GM19043 (cell line): ENCODE results near the gene TRIM25.

ENCODE experiments used
- ATAC-seq: cut with Tn5 transposase; IDR thresholded peaks from one replicate; pipeline ENCODE4 v1.9.1; 2021; ENCODE audit warnings: low read depth; ENCODE audit not compliant: unreplicated experiment

Gene TRIM25

DNA sequence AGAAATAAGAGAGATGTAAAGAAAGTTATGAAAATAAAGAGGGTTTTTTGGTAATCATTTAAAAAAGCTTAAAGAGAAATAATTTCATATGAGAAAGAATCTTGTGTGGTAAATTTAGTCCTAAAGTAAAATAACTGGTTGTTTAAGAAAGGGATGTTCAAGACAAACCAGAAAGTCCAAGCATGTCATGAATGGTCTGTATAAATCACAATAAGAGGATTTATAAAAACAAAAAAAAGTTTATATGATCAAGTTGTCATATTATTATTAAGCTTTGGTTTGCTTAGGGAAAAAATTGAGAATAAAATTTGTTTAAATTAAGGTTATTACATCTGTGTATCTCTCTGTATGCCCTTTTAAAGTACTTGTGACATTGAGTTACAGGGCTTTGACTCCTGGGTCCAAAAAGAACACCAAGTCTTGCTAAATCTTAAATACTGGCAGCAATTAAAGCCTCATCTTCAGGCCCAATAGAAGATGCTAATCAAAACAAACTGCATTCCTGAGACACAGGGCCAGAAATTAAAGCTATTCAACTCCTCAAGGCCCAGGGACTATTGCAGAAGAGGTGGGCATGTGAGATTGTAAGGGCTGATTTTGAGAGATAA, 15.6 kb upstream of the TRIM25 start:
- ATAC-seq: no peak

DNA sequence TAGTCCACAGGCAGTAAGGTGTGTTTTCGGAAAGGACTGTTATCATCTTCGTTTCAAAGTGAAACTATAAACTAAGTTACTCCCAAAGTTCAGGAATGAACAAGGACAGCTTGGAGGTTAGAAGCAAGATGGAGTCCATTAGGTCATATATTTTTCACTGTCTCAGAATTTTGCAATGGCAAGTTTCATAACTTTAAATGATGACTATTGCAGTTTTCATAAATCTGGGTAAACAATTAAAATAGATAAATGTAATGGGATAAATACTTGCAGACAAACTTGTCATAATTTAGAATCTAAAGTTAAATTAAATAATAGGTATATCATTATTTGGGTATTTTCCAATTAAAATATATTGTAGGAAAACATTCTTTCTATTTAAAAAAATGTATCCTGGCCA, 14.7 kb upstream of the TRIM25 start:
- no peak for ATAC-seq

DNA sequence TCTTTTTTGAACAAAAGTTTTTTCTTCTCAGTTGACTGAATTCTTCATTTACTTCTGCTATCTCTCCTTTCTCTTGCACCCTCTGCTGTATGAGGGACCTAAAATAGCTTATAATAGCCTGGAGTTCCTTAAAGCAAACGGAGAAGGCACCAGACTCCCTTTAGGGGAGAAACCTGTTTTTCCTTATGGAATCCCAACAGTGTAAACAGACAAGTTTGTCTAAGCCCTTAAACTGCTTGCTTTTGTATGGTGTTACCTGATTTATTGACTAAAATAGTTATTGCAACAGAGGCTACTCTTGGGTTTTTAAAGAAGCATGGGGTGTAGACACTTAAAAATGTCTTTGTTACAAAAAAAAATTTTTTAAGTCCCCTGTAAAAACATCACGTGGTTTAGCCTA, 12.9 kb upstream of the TRIM25 start:
- no peak for ATAC-seq

DNA sequence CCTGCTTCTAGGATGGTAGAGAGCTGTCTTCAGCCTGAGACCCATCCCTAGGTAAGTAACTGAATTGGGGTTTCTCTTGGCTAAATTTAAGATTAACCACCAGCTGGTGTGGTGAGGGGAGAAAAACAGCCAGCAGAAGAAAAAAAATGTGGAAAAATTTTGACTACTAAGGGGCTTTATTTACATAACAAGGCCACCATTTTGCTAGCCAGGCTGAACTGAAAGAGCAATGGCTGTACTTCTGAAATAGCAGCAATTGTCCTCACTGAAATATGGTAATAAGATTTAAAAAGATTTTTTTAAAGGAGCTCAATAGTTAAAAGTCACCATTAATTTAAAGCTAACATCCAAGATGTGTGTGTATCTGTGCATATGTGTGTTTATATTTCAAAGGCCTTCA, 12.4 kb upstream of the TRIM25 start:
- ATAC-seq: no peak

DNA sequence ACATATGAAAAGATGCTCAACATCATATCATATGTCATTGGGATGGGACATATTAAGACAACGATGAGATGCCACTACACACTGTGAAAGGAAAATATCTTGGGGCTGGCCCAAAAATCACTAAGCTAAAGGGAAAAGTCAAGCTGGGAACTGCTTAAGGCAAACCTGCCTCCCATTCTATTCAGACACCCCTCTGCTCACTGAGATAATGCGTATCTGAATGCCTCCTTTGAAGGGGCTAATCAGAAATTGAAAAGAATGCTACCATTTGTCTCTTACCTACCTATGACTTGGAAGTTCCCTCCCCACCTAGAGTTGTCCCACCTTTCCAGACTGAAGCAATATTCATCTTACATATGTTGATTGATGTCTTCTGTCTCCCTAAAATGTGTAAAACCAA, 11.2 kb upstream of the TRIM25 start:
- ATAC-seq: no peak

DNA sequence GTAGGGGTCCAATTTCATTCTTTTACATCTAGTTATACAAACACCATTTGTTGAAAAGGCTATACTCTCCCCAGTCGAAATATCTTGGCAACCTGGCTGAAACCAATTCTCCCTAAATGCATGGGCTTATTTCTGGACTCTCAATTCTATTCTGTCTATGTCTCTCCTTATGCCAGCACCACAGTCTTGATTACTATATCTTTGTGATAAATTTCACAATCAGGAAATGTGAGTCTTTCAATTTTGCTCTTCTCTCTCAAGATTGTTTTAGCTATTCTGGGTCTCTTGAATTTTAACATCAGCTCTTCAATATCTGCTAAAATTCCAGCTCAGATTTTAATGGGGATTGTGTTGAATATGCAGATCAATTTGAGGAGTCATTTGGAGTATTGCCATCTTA, 5.9 kb upstream of the TRIM25 start:
- no peak for ATAC-seq

DNA sequence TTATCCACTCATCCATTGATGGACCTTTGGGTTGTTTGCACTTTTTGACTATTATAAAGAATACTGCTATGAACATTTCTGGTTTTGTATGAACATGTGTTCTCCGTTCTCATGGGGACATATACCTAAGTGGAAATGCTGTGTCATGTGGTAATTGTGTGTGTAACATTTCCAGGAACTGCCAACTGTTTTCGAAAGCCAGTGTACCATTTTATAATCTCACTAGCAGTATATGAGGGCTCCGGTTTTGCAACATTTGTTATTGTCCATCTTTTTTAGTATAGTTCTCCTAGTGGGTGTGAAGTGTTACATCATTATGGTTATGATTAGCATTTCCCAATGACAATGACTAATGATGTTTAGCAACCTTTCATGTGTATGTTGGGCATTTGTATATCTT, 5.1 kb upstream of the TRIM25 start:
- ATAC-seq: no peak

DNA sequence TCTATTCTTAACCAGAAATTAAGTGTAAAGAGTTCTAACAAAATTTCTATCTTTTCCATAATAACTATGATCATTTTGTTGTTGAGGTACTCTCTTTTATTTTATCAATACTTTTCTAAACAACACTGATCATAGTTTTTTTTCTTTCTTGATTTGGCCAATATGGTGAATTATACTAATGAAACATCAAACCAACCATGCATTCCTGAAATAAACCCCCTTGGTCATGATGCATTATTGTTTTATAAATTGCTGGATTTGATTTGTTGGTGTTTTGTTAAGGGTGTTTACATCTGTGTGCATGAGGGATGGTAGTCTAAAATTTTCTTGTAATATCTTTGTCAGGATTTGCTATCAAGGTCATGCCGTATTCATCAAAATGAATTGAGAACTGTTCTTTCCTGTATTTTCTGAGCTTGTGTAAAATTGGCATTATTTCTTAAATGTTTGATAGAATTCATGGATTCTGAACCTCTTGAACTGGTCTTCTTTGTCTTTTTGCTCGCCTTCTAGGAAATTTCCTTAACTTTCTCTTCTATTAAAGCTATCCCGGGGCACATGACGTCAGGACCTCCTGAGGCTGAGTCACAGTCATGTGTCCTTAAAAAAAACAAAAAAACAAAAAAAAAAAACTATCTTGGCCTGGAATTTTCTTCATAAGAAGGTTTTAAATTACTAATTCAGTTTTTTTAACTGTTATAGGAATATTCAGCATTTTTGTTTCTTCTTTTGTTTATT, 3.9 kb upstream of the TRIM25 start:
- ATAC-seq: no peak

DNA sequence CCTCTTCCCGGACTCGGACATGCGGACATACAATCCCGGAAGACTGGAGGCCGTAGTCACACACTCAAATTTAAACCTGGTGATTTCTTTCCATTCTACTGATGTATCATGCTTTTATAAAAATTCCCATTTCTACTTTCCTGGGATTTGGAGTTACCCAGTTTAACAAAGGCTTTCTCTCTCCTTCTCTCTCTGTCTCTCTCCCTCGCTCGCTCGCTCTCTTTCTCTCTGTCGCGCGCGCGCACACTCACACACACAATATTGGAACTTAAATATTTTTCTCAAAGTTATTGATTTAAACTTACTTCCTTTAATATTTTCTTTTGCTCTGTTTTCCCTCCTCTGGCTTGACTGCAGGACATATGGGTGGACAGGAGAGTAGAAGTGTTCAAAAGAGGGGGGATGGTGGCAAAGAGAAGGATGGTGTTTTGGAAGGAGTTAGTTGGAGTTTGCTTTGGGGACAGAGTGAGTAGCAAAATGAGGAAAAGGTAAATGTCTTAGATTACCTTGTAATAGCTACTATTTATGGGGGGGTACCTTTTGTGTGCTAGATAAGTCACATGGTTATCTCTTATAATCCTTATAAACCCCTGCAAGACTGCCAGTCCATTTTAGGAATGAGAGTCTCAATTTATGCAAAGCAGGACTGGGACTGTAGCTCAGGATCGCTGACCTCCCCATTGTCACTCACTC, 878 bp upstream of the TRIM25 start:
- ATAC-seq: no peak

DNA sequence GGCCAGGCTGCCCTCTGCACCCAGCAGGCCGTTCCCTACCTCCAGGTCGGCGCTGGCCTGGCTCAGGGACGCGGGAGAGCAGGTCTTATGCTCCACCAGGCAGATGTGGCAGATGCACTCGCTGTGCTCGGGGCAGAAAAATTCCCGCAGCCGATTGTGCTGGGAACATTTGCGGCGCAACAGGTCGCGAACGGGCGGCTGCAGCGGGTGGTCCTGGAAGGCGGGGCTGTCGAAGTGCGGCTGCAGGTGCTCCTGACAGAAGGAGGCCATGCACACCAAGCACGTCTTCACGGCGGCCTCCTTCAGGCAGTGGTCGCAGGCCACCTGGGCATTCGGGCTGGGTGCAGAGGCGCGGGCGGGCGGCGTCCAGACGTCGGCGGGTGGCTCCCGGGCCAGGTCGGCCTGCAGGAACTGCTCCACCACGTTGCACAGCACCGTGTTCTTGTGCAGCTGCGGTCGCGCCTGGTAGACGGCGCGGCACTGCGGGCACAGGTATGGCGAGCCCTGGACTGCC, 439 bp downstream of the TRIM25 start:
- ATAC-seq: peak; percentile 31

DNA sequence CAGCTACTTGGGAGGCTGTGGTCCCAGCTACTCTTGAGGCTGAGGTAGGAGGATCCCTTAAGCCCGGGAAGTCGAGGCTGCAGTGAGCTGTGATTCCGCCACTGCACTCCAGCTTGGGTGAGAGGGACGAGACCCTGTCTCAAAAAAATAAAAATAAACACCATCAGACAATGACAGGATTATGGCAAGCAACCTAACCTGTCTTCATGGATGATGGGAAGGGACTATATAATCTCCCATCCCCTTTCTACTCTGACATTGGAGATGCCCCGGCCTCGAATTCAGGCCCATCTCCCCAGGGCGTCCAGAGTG, 893 bp downstream of the TRIM25 start:
- ATAC-seq: no peak

DNA sequence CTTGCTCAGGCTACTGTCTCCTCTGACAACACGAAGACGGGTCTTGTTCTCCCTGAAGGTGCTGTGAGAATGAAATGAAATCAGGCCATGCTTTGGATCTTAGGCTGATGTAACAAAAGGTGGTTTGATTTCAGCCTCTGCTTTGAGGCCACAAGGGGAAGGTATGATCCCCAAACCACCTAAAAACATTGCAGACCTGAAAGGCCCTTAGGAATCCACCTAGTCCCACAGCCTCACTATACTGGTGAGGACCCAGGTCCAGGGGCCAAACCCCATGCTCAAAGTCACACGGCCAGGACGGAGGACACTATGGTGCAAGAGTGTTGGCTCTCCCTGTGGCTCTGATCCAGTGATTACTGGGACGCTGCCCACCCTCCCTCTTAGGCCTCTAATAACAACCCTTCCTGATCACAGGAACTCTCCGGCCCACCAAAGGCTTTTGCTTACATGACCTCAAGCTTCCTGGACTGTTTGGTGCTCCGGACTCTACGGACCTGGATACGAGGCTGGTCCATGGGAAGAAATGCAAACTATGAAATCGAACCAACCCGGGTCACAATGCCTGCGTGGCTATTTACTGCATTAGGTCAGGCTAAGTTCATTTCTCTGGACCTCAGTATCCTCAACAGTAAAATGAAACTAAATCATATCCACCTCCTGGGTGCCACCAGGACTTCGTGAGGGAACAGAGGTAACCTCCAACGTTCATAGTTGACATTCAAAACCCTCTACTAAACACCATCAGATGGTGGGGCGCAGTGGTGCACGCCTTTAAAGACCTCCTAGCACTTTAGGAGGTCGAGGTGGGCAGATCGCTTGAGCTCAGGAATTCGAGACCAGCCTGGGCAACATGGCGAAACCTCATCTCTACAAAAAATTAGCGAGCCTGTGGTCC, 1.5 kb downstream of the TRIM25 start:
- no peak for ATAC-seq

DNA sequence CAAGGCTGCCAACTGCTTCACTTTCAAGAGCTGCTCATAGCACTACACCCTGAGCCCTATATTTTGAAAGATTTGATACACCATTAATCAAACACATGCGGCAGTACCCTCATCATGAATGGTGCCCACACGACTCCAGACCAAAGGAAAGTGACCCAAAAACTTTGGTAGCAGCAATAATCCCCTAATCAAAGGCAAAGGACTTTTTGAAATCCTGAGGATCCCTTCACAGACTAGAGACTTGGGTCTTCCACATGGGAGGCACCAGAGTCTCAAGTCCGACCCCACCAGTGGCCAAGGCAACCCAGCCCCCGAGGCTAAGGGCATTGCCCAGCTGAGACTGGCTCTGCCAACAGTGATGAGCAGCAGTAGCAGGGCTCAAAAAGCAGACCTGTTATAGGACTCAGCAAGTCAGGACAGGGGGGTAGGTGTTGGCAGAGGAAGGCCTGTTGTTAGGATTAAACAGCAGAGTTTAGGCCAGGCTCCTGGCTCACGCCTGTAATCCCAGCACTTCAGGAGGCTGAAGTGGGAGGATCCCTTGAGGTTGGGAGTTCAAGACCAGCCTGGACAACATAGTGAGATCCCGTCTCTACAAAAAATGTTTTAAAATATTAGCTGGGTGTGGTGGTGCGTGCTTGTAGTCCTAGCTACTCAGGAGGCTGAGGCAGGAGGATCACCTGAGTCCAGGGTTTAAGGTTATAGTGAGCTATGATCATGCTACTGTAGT, 3.2 kb downstream of the TRIM25 start:
- no peak for ATAC-seq

DNA sequence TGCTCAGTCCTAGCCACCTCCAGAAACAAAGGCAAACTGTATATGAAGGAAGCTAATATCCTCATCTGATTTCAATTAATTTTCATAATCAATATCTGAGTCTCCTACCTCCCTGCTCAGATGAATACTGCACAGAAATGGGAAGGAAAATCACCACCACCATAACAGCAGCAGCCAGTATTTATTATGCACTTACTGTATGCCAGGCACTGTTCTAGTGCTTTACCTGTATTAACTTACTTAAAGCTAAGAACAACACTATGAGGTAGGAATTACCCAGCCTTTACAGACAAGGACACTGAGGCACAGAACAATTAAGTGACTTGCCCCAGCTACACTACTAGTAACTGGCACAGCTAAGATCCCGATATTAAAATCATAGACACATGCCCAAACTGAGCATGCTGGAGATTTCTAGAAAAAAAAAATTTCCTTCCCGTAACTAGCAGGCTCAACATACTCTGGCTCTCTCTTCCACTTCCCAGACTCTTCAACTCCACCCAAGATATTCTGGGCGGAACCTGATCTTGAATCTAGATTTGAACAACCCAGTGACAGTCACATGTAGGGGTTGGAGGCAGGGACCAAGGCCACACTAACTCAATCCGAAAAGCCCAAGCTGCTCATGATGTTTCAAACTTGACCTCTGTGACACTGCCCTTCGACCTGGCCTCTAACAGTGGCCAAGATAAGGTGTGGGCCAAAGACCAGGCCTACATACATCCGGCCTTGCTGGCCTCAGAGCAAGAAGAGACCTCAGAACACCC, 3.9 kb downstream of the TRIM25 start:
- no peak for ATAC-seq

DNA sequence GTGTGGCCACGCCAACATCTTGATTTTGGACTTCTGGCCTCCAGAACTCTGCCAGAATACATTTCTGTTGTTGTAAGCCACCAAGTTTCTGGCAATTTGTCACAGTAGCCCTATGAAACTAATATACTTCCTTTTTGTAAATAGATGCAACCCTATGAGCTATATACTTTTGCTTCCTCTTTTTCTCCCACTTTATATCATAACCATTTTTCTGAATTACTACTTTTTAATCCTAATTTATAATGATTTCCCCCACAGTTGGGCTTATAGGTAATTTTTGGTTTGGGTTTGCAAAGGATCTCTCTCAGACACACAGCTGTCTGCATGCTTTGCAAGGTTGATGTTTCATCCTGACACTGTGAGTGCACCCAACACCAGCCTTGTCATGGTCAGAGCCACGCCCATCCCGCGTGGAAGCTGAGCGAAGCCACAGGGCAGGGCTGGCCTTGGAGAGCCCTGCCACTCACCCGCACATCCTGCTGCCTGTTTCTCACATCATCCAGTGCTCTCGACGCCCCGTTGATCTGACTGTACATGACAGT, 5.8 kb downstream of the TRIM25 start:
- peak; percentile 92 for ATAC-seq

DNA sequence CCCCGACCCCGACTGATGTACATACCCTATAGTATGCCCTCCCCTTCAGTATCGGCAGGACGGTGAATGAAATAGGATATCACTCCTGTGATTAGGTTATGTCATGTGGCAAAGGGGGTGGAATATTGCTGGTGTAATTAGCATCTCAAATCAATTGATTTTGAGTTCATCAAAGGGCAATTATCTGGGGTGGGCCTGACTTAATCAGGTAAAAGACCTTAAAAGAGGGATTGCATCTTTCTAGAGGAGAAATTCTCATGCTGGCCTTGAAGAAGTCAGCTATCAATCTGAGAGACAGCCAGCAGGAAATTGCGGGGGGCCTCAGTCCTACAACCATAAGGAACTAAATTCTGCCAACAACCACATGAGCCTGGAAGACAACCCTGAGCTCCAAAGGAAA, 10.3 kb downstream of the TRIM25 start:
- no peak for ATAC-seq

DNA sequence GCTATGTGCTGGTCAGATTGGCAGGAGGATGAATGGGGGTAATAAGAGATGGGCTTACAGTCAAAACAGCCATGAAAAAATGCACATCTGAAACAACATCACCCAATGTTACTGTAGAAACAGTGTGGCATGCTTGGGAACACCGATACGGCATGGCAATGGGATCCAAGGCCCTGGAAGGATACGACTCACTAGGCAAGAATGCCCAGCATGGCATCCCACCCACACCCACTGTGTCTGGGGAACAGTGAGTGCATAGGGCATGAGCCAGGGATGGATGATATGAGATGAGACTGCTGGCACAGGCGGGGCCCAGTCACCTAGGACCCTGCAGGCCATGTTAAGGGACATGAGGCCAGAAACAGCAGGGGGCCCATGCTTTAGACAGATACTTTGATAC, 11.5 kb downstream of the TRIM25 start:
- ATAC-seq: no peak

DNA sequence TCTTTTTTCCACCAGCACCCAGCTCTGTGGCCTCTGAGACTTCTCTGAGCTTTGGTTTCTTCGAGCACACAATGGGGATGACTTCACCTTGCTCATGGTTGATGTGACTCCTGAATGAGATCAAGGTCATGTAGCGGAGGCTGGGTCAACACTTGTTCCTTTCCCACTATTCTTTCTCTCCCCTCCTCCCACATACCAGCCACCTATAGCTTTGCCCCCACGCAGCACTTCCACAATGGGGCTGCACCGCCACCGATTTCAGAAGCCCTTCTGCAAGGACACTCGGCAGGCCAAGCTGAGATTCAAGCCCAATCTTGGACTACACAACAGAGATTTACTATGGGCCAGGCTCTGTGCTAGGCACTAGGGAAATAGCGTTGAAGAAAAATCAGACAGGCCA, 14.4 kb downstream of the TRIM25 start:
- no peak for ATAC-seq

DNA sequence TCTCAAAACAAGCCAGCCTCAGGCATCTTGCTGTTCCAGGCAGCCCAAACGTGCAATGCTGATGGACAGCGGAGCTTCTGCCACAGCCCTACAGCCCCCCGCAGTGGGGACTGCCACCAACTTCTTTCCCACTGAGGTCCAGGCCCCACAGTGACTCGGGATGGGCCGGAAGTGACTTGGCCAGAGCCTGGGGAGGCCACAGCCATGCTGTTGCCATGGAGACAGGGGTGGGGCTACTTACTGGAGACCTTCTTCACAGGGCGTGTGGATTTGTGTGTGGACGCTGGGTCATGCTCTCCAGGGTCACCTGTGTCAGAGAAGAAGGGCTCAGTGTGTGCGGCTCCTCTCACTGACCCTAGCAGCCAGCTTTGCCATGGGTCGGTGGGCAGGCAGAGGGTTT, 15.0 kb downstream of the TRIM25 start:
- ATAC-seq: no peak
